ENCODE results near the gene SPATS2.

SPATS2 gene

GRCh38 chr12:49540229-49541139 lies 173.2 kb downstream of the SPATS2 start:
- DNase-seq (ENCODE audit: low read depth, low spot score): no peak

DNA sequence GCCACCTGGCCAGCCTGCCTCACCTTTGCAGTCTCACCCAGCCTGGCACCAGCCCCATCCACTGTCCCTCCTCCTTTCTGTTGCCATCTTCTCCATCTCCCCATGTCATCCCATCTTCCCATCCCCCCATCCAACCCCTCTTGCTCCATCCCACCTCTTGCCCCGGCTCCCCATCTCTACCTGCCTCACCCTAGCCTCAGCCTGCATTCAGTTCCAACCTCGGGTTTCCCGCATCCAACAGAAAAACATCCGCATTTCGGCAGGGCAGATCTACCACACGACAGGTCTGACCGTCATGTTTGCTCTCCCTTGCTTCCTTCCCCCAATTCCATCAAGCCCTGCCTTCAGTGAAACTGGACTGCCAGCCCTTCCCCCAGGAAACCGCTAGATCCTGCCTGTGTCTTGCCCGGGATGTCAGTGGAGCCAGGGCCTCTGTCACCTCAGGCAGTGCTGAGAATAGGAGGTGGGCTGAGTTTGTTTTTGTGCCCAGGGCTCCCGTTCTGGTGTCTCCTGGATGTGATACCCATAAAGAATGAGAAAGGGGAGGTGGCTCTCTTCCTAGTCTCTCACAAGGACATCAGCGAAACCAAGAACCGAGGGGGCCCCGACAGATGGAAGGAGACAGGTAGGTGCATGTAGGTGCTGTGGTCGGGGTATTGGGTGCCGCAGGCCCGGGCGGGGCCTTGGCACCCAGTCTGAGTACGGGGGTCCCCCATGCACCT lies 174.0 kb downstream of the SPATS2 start:
- no peak for DNase-seq (ENCODE audit: low read depth, low spot score)

DNA sequence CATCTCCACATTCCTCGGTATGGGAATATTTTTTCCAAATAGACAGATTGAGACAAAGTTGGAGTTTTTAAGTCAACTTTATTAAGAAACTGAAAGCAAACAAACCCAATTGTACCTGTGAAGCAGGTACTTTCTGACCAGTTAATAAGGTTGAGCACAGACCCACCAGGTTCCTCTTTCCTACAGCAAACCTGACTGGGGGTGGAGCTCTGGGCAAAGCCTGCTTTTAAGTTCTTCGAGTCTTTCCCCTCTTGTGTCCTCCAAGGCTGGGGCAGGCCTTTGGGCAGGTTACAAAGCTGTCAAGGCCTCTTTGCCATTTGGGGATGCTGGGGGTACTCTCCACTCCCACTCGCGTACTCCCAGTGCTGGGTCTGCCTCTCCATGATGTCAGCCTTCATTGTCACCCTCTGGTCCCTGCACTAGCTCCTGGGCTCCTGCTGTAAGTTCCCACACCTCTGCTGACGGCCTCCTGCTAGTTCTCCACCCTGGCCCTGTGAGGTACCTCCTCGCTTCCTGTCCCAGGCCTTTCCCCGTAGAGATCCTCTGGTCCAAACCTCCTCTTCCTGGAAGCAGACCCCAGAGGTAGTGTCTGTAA lies 174.7 kb downstream of the SPATS2 start:
- no peak for DNase-seq (ENCODE audit: low read depth, low spot score)

- no peak for DNase-seq (ENCODE audit: low read depth, low spot score)
Measured at GRCh38 chr12:49542592-49543160, 175.4 kb downstream of the SPATS2 start.

GRCh38 chr12:49543221-49543913 lies 176.1 kb downstream of the SPATS2 start:
- no peak for DNase-seq (ENCODE audit: low read depth, low spot score)

DNA sequence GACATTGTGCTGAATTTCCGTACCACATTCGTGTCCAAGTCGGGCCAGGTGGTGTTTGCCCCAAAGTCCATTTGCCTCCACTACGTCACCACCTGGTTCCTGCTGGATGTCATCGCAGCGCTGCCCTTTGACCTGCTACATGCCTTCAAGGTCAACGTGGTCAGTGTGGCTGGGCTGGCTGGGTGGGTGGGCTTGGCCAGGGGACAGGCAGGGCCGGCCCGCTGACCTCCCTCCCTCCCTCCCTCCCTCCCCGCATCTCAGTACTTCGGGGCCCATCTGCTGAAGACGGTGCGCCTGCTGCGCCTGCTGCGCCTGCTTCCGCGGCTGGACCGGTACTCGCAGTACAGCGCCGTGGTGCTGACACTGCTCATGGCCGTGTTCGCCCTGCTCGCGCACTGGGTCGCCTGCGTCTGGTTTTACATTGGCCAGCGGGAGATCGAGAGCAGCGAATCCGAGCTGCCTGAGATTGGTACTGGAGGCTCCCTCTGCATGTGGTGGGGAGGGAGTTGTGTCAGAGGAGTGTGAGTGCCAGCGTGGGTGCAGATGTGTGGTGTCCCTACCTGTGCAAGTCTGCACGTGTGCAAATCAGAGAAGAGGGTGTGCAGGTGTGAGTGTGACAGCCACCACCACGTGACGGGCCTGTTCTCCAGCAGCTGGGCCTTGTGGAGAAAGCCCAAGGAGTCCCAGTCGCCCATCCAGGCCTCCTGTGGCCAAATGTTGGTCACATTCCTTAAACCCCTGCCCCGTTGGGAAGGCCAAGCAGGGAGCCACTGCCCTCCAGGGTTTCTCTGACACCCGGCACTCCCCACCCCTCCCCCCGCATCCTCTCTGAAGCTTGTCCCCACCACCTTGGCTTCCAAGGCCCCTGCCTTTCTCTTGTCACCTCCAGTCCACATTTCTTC lies 176.9 kb downstream of the SPATS2 start:
- DNase-seq (ENCODE audit: low read depth, low spot score): no peak

GRCh38 chr12:49545815-49546214 lies 178.6 kb downstream of the SPATS2 start:
- DNase-seq (ENCODE audit: low read depth, low spot score): no peak

- DNase-seq (ENCODE audit: low read depth, low spot score): no peak
Measured at GRCh38 chr12:49546481-49546880, 179.2 kb downstream of the SPATS2 start.

DNA sequence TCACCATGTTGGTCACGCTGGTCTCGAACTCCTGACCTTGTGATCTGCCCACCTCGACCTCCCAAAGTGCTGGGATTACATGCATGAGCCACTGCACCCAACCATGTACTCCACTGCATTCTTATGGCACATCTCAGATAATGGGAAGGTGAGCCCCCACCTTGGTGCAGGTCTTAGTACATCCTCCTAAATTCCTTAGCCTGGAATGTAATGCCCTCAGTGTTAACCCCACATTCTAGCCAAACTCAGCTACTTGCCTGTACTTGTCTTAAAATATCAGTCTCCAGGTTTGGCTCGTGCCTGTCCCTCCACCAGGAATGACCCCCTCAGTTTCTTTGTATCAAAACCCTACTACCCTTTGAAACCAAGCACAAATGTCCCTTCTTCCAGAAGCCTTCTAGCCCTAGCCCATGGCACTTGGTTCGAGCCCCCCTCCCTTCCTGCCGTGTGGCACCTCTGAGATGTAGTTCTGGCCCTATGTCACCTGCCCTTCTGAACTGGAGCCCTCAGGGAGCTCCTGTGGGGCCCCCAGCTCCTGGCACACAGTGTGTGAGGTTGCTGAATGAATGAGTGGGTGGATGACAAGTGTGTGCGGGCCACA lies 179.9 kb downstream of the SPATS2 start:
- DNase-seq (ENCODE audit: low read depth, low spot score): no peak

DNA sequence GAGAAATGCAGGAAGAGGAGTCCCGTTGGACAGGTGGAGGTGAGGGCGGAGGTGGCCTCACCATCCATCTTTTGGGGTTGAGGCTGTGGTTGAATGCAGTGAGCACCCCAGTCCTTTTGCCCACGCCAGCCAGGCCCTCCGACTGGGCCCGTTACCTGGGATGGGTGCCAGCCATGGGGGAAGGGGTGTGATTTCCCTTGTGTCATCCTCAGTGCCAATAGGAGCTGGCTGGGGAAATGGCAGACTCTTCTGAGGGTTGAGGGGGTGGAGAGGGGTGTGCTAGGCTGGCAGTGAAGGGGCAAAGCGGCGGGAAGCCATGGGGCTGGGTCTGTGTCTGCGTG lies 181.2 kb downstream of the SPATS2 start:
- DNase-seq (ENCODE audit: low read depth, low spot score): no peak

- DNase-seq (ENCODE audit: low read depth, low spot score): no peak
Measured at GRCh38 chr12:49548822-49549648, 181.8 kb downstream of the SPATS2 start.

DNA sequence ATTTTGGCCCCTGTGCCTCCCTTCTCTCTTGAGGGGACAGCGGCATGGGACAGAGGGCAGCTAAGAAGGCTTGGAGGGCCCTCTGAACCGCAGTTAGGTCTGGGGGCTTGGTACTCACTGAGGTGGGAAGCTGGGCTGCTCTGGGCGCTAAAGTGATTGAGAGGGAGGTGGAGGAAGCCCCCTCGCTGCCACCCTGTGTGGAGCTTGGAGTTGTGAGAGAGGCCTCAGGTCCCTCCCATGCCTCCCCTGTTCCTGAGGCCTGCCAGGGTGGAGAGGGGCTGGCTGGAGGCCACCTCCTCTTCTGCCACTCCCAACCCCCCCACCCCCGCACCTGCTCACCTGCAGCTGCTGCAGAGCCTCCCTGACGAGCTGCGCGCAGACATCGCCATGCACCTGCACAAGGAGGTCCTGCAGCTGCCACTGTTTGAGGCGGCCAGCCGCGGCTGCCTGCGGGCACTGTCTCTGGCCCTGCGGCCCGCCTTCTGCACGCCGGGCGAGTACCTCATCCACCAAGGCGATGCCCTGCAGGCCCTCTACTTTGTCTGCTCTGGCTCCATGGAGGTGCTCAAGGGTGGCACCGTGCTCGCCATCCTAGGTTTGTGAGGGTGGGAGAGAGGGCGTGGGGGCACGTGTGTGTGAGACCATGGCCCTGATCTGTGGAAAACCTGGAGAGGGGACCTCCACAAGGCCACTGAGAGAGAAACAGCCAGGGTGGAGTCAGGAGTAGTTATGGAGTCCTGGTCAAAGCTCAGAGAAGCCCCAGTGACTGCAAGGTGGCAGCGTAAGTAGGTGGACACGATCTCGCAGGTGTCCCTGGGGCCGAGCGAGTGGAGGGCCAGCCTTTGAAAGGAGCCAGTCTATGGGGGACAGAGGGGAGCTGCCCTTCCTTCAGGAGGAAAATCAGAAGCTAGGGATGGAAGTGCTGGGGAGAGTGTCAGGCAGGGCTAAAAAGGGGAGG lies 182.8 kb downstream of the SPATS2 start:
- DNase-seq (ENCODE audit: low read depth, low spot score): no peak

DNA sequence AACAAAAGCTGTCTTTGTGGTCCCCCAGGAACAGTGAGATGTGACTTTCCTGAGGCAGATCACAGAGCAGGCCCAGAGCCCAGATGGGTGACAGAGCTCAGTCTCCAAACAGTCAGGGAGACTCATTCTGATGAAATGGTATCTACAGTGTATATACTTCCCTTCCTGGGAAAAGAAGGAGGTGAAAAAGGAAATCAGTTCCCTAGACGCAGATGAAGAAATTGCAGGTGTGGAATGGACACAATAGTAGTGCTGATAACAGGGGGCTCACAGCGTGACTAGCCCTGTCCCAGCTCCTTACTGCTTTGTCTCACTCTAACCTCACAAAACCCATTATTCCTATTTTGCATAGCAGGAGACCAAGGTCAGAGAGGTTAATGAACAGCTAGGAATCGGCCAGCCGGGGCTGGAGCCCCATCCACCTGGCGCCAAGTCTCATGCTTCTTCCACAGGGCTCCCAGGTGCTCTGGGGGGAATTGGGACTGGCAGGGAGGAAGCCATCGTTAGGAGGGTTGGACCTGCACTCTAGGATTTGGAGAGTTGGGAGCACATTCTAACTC lies 183.5 kb downstream of the SPATS2 start:
- no peak for DNase-seq (ENCODE audit: low read depth, low spot score)

DNA sequence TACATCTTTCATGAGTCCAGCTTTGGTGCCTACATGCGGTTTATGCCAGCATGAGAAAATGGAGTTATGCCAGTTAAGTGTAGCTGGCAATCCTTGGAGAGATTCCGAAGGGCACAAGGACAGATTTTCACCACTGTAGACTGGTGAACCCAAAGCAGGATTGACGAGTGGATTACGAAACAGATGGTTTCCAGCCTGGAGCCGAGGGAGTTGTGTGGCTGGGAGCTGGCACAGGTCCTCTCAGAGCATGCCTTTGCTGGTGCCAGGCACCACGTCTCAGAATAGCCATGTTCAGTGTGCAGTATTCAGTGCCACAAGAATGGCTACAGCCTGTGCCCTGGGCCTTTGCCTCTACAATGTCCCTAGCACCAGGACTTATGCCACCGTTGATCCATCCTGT lies 184.8 kb downstream of the SPATS2 start:
- DNase-seq (ENCODE audit: low read depth, low spot score): no peak

DNA sequence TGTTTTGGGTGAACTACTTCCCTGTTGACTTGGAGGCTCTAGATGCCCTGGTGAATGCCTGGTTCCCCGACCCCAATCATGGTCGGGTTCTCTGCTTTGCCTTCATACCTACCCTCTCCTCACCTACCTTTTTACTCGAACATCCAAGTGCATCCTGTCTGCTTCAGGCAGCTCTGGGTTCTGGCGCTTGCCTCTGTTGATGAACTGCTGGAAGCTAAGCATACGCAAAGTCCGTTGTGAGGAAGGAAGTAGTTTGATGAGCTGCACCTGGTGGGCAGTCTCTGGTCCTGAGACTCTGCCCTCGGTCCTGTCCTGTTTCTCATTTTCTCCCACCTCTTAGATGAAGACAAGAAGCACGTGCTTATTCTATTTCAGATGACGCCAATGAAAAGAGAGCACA lies 185.2 kb downstream of the SPATS2 start:
- DNase-seq (ENCODE audit: low read depth, low spot score): no peak

DNA sequence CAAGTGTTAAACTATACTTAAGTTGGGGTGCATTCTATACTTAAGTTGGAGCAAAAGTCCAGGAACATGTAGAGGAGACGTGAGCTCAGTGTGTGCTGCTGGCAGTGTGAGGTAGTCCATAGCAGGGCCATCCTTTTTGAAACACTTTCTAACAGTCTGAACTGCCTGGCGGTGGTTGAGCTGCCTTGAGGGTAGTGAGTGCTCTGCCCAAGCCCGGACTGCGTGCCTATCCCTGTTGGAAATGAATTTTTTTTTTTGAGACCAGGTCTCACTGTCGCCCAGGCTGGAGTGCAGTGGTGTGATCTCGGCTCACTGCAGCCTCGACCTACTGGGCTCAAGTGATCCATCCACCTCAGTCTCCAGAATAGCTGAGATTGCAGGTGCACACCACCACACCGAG lies 185.6 kb downstream of the SPATS2 start:
- DNase-seq (ENCODE audit: low read depth, low spot score): no peak

GRCh38 chr12:49553512-49554088 lies 186.3 kb downstream of the SPATS2 start:
- no peak for DNase-seq (ENCODE audit: low read depth, low spot score)

DNA sequence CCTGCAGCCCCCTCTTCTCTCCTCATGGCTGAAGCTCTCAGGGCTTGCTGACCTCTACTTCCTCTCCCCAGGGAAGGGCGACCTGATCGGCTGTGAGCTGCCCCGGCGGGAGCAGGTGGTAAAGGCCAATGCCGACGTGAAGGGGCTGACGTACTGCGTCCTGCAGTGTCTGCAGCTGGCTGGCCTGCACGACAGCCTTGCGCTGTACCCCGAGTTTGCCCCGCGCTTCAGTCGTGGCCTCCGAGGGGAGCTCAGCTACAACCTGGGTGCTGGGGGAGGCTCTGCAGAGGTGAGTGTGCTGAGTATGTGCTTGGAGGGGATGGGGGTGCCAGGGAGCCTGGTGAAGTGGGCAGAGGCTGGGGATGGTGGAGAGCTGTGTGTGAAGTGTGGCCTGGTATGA lies 187.0 kb downstream of the SPATS2 start:
- no peak for DNase-seq (ENCODE audit: low read depth, low spot score)

Data from activated naive CD8-positive, alpha-beta T cell treated with anti-CD3 and anti-CD28 coated beads, Interleukin-2, amount 50 U/mL, for 16 hours (primary cell).